Measurements from ENCODE around the gene BAHCC1. TPM values are rescaled to one million over a fixed set of nuclear protein-coding genes. Genes with fewer than 3 reads are reported as not detected.

BAHCC1 gene
- total and polyA plus RNA-seq, 9 of the 15 experiments (the other 6 are each of a cell fraction or from before 2014, with no cell fraction given), result 0.14 to 26.9 (median 5.0) TPM

DNA sequence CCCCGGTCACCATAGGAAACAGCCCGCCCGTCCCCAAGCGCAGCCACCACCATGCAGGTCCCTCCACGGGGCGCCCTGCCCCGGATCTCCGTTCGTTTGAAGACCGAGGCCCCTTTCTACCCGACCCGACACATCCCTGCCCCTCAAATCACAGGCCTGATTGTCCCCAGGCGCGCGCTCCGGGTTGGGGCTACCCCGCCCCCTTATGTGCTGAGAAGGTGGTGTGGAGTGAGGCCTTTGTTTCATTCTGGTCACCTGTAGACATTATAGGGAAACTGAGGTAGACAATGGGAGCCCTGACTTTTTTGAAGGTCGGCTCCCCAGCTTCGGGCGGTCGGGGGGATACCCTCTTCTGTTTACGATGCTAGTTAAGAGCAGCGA is 118.1 kb downstream of the BAHCC1 start:
- TSS peak; percentile 73 for BruUV-seq (replicated peaks)
- peak overlapping the region; percentile 98 for H3K9ac ChIP-seq (ENCODE audit: insufficient read depth in 1 of 2, low read depth in 2 of 2, low read length in 2 of 2)
- peaks cover 37% of the 10 kb centered on the region for H3K79me2 ChIP-seq (ENCODE audit: control insufficient read depth, insufficient read depth, low read length)
- ChIA-PET CTCF (ENCODE audit: low intra/inter-chr PET ratio) (interaction anchor here (0.6 kb wide), 1 partner anchor 219 kb away, joined by 3 read pairs; the partner anchor contains the start of gene SLC38A10), POLR2A (interaction anchor here (0.6 to 6.4 kb wide), 13 partner anchors 14 to 689 kb away, joined by 3 to 132 read pairs (median 6); no protein-coding TSS in a partner anchor)
- peak overlapping the region; percentile 58 for H2AFZ ChIP-seq (ENCODE audit: low read depth, low read length)
- WGBS (ENCODE audit: insufficient coverage, low coverage, missing lambda C conversion rate), result 29% methylated on average over 15 of the region's 23 CpGs
- H3K9me3 ChIP-seq (replicated peaks; ENCODE audit: control insufficient read depth, insufficient read depth, low read depth, low read length), result 0 out of 2 replicates have a peak, but pooled peaks cover 1% of the 10 kb centered on the region
- H3K4me2 ChIP-seq (ENCODE audit: insufficient read depth, low read length), result peak overlapping the region; percentile 72
- H3K4me3 ChIP-seq, result peak overlapping the region; percentile 58
- ATAC-seq, result peak; percentile 1
- no peaks in the 10 kb centered on the region for H3K27me3 ChIP-seq (ENCODE audit: control insufficient read depth in 2 of 2, insufficient read depth in 2 of 2, low read length in 2 of 2)
- H3K4me1 ChIP-seq (replicated peaks in 1 of 2; ENCODE audit: control insufficient read depth in 2 of 2, insufficient read depth in 2 of 2, low read length in 2 of 2), result peaks cover 35 to 72% of the 10 kb centered on the region in 2 experiments; a peak in 4 of 5 replicates
- FAIRE-seq, result no peak
- in situ Hi-C loops (cut with MboI), result no loop called here
- peaks cover 9% of the 10 kb centered on the region for H3K9me1 ChIP-seq (ENCODE audit: control insufficient read depth, insufficient read depth, low read length)
- peaks cover 37% of the 10 kb centered on the region for H3K36me3 ChIP-seq (ENCODE audit: control insufficient read depth, insufficient read depth, low read length)
- H4K20me1 ChIP-seq (replicated peaks; ENCODE audit: control insufficient read depth, insufficient read depth, low read length), result peaks cover 38% of the 10 kb centered on the region
- peak in 3 of 4 experiments; percentile 51 to 66 (median 63) for DNase-seq (ENCODE audit: extremely low read depth in 1 of 4, low spot score in 3 of 4)
- intact Hi-C loops (cut with micrococcal nuclease), result no loop called here
- H3K27ac ChIP-seq (ENCODE audit: extremely low read depth, low read depth, low read length), result peak overlapping the region; percentile 96
- no peak for TF ChIP-seq ZEB2 (IDR thresholded peaks at IDR 0.05)
- peak; percentile 47 to 63 for TF ChIP-seq NRF1 (conservative IDR thresholded peaks at IDR 0.05 in 1 of 2, IDR thresholded peaks at IDR 0.05 in 1 of 2)
- TF ChIP-seq LCOR (CRISPR knock-in tag; IDR thresholded peaks at IDR 0.05), result 0 out of 2 replicates have a peak, but pooled peaks have one; percentile 34
- TF ChIP-seq SMAD4 (CRISPR knock-in tag; conservative IDR thresholded peaks at IDR 0.05), result 0 out of 2 replicates have a peak, but pooled peaks have one; percentile 8
- TF ChIP-seq, protein P1, sequence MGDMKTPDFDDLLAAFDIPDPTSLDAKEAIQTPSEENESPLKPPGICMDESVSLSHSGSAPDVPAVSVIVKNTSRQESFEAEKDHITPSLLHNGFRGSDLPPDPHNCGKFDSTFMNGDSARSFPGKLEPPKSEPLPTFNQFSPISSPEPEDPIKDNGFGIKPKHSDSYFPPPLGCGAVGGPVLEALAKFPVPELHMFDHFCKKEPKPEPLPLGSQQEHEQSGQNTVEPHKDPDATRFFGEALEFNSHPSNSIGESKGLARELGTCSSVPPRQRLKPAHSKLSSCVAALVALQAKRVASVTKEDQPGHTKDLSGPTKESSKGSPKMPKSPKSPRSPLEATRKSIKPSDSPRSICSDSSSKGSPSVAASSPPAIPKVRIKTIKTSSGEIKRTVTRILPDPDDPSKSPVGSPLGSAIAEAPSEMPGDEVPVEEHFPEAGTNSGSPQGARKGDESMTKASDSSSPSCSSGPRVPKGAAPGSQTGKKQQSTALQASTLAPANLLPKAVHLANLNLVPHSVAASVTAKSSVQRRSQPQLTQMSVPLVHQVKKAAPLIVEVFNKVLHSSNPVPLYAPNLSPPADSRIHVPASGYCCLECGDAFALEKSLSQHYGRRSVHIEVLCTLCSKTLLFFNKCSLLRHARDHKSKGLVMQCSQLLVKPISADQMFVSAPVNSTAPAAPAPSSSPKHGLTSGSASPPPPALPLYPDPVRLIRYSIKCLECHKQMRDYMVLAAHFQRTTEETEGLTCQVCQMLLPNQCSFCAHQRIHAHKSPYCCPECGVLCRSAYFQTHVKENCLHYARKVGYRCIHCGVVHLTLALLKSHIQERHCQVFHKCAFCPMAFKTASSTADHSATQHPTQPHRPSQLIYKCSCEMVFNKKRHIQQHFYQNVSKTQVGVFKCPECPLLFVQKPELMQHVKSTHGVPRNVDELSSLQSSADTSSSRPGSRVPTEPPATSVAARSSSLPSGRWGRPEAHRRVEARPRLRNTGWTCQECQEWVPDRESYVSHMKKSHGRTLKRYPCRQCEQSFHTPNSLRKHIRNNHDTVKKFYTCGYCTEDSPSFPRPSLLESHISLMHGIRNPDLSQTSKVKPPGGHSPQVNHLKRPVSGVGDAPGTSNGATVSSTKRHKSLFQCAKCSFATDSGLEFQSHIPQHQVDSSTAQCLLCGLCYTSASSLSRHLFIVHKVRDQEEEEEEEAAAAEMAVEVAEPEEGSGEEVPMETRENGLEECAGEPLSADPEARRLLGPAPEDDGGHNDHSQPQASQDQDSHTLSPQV (IDR thresholded peaks at IDR 0.05), result peak; percentile 43; the same call in 1 of the 2 replicates
- TF ChIP-seq, protein P2, sequence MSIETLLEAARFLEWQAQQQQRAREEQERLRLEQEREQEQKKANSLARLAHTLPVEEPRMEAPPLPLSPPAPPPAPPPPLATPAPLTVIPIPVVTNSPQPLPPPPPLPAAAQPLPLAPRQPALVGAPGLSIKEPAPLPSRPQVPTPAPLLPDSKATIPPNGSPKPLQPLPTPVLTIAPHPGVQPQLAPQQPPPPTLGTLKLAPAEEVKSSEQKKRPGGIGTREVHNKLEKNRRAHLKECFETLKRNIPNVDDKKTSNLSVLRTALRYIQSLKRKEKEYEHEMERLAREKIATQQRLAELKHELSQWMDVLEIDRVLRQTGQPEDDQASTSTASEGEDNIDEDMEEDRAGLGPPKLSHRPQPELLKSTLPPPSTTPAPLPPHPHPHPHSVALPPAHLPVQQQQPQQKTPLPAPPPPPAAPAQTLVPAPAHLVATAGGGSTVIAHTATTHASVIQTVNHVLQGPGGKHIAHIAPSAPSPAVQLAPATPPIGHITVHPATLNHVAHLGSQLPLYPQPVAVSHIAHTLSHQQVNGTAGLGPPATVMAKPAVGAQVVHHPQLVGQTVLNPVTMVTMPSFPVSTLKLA (conservative IDR thresholded peaks at IDR 0.05), result 0 out of 4 replicates have a peak, but pooled peaks of 1 of the 2 experiments have one; percentile 27
- peak; percentile 10; the same call in 1 of the 2 replicates for TF ChIP-seq SUPT5H (IDR thresholded peaks at IDR 0.05)
- TF ChIP-seq, protein P3, sequence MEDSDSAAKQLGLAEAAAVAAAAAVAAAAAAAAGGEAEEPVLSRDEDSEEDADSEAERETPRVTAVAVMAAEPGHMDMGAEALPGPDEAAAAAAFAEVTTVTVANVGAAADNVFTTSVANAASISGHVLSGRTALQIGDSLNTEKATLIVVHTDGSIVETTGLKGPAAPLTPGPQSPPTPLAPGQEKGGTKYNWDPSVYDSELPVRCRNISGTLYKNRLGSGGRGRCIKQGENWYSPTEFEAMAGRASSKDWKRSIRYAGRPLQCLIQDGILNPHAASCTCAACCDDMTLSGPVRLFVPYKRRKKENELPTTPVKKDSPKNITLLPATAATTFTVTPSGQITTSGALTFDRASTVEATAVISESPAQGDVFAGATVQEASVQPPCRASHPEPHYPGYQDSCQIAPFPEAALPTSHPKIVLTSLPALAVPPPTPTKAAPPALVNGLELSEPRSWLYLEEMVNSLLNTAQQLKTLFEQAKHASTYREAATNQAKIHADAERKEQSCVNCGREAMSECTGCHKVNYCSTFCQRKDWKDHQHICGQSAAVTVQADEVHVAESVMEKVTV (CRISPR knock-in tag; IDR thresholded peaks at IDR 0.05), result no peak
- no peak for TF ChIP-seq RBM25 (IDR thresholded peaks at IDR 0.05; ENCODE audit: low read depth, low read length, severe bottlenecking)
- TF ChIP-seq TFAM (CRISPR knock-in tag; conservative IDR thresholded peaks at IDR 0.05), result no peak
- TF ChIP-seq, protein P4, sequence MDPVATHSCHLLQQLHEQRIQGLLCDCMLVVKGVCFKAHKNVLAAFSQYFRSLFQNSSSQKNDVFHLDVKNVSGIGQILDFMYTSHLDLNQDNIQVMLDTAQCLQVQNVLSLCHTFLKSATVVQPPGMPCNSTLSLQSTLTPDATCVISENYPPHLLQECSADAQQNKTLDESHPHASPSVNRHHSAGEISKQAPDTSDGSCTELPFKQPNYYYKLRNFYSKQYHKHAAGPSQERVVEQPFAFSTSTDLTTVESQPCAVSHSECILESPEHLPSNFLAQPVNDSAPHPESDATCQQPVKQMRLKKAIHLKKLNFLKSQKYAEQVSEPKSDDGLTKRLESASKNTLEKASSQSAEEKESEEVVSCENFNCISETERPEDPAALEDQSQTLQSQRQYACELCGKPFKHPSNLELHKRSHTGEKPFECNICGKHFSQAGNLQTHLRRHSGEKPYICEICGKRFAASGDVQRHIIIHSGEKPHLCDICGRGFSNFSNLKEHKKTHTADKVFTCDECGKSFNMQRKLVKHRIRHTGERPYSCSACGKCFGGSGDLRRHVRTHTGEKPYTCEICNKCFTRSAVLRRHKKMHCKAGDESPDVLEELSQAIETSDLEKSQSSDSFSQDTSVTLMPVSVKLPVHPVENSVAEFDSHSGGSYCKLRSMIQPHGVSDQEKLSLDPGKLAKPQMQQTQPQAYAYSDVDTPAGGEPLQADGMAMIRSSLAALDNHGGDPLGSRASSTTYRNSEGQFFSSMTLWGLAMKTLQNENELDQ (CRISPR knock-in tag; IDR thresholded peaks at IDR 0.05; ENCODE audit: borderline replicate concordance), result no peak
